Measurements from ENCODE around the gene SLC19A2.

- TF ChIP-seq REST (IDR thresholded peaks at IDR 0.05) = no peak
- TF ChIP-seq MAX (IDR thresholded peaks at IDR 0.05) = no peak
- TF ChIP-seq MYC (IDR thresholded peaks at IDR 0.05; ENCODE audit: borderline replicate concordance, low read length) = no peak
- TF ChIP-seq, protein P1, sequence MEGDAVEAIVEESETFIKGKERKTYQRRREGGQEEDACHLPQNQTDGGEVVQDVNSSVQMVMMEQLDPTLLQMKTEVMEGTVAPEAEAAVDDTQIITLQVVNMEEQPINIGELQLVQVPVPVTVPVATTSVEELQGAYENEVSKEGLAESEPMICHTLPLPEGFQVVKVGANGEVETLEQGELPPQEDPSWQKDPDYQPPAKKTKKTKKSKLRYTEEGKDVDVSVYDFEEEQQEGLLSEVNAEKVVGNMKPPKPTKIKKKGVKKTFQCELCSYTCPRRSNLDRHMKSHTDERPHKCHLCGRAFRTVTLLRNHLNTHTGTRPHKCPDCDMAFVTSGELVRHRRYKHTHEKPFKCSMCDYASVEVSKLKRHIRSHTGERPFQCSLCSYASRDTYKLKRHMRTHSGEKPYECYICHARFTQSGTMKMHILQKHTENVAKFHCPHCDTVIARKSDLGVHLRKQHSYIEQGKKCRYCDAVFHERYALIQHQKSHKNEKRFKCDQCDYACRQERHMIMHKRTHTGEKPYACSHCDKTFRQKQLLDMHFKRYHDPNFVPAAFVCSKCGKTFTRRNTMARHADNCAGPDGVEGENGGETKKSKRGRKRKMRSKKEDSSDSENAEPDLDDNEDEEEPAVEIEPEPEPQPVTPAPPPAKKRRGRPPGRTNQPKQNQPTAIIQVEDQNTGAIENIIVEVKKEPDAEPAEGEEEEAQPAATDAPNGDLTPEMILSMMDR (IDR thresholded peaks at IDR 0.05) = no peak
- no peak for TF ChIP-seq FOSL2 (IDR thresholded peaks at IDR 0.05)
- no peak for TF ChIP-seq FOSL2 (CRISPR knock-in tag; IDR thresholded peaks at IDR 0.05)
- no peak for TF ChIP-seq BHLHE40 (IDR thresholded peaks at IDR 0.05; ENCODE audit: low read depth, low read length)
- TF ChIP-seq POLR2A (IDR thresholded peaks at IDR 0.05; ENCODE audit: low read length) = no peak
- no peak for TF ChIP-seq ESRRA (IDR thresholded peaks at IDR 0.05; ENCODE audit: borderline replicate concordance, low read length)
- TF ChIP-seq SMC3 (IDR thresholded peaks at IDR 0.05) = no peak
- TF ChIP-seq HEYL (CRISPR knock-in tag; IDR thresholded peaks at IDR 0.05) = no peak
- no peak for TF ChIP-seq HDAC2 (IDR thresholded peaks at IDR 0.05)
- no peak for TF ChIP-seq RAD21 (conservative IDR thresholded peaks at IDR 0.05 in 1 of 2, IDR thresholded peaks at IDR 0.05 in 1 of 2)
- no peak for TF ChIP-seq EP300 (IDR thresholded peaks at IDR 0.05)
Observed at GRCh38 chr1:169427081-169427641, 58.6 kb downstream of the SLC19A2 start, which contains the start of gene CCDC181.

Measured in A549 (cell line).